Mesenteric fat pad (tissue), 1 donor: ENCODE data around the gene TLE7. TPM values are rescaled to one million over a fixed set of nuclear protein-coding genes. Genes with fewer than 3 reads are reported as not detected.

Source experiments
- total RNA-seq: library from RNA; stranded (reverse); fragmentation: NEBNext Ultra II Directional; extraction: Animal tissue kit (Norgen Biotek cat#: 25700); gene quantifications from one replicate; pipeline ENCODE4 v1.2.1, GENCODE V29; 2021
- donor health status: DM: yes; HTN: yes; CAD: no.

TLE7 gene
- total RNA-seq, 1 donor from 2014 or later, result not detected

Other genes starting within 250 kb of the TLE7 start
- gene HYDIN, start 211.3 kb downstream of the TLE7 start, total RNA-seq, result 0.55 TPM
- gene CMTR2, start 152.7 kb downstream of the TLE7 start, total RNA-seq, result 12.3 TPM
- gene CALB2, start 83.3 kb downstream of the TLE7 start, total RNA-seq, result 190 TPM
- 10.9 TPM for gene ZNF23, start 20.2 kb upstream of the TLE7 start, total RNA-seq
- gene ZNF19, start 47.3 kb upstream of the TLE7 start, total RNA-seq, result 6.7 TPM
- 0.26 TPM for gene CHST4, start 84.4 kb upstream of the TLE7 start, total RNA-seq
- gene TAT, start 135.0 kb upstream of the TLE7 start, total RNA-seq, result not detected
- gene MARVELD3, start 184.1 kb upstream of the TLE7 start, total RNA-seq, result not detected